Measurements from ENCODE around the gene OR2J1.
"Not testable (repeated sequence)": the region's sequence is repeated elsewhere in the genome, so short reads cannot be mapped to it uniquely, and the experiment has no call there.

Gene OR2J1

DNA sequence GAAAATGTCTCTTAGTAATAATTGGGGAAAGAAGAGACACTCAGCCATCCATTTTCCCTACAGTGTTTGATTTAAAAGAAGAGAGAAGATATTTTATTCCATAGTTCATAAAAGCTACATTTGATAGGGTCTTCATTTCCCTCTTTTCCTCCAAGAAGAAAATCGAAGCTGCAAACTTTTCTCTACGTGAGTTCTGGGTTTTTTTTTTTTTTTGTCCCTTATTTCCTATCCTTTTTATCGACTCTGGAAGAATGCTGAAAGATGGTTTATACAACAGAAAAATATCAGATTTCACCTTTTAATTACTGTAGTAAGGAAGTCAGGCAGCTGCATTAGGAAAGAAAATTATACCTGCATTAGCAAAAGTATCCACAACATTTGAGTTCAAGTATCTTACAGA is at the start of gene OR2J1:
Gene OR2J1, plus strand, starts transcription at position 301 of the 400 bp plus-strand sequence. CDS start 1,453 bp downstream, outside the sequence.
- DNase-seq (ENCODE audit: low spot score), result no peak

DNA sequence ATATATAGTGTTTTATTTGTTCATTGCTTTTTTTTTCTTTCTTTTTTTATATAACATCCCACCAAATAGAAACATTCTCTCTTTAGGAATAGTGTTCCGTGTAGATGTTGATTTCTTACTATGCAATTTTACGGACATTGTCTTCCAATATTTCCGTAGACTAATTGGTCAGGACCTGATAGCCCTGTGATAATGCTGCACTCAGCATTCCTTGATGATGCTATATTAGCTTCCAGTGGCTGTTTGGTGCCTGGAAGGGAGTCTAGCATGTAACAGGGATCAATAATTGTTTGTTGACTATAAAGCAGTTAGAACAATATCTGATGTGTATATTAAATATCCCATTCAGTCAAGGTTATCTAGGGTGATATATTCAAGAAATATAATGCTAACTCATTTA is 47.6 kb upstream of the OR2J1 start:
- DNase-seq (ENCODE audit: low spot score), result no peak

DNA sequence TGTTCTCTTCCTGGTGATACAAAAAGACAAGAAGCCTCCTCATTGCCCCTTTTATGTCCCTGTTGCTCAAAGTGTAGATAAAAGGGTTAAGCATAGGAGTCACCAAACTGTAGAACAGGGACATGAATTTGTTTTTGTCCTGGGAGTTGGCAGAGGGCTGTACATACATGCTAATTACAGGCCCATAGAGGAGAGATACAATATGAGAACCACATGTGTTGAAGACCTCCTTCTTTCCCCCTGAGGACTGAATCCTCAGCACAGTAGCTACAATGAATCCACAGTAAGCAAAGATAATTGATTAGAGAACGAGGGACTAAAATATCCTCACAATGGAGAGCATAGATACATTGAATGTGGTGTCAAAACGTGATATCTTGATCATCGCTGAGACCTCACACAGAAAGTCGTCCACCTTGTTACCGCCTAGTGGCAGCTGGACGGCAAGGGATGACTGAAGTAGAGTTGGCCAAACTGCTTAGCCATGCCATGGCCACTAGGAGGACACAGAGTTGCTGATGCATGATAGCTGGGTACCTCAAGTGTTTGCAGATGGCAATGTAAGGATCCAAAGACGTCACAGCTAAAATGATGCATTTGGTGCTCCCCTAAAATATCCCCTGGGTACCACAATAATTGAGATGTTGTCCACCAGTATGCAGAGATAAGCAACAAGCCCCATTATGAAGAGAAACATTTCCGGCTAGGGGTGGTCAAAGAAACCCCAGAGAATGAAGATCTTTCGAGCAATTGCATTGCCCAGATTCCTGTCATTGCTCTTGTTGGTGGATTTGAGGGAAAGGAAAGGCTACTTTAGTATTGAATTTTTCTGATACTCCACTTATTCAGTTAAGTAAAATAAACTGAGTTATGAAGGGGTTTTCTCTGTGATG is 27.2 kb upstream of the OR2J1 start:
- no peak for DNase-seq (ENCODE audit: low spot score)

DNA sequence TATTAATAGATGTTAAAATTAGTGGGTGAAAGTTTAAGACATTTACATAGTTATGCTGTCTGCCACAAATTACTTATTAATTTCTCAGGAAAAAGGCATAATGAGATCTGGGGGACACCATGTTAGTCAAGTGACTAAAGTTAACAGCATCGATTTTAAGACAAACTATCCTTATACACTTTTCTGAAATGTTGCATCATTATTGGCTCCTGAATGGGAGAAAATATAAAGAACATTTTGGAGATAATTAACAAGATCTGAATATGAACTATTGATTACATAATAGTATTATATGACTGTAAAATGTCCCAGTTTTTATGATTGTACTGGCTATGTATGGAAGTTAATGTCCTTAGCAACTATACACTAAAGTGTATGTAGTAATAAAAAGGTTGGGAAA is 20.1 kb upstream of the OR2J1 start:
- DNase-seq (ENCODE audit: low spot score), result no peak

DNA sequence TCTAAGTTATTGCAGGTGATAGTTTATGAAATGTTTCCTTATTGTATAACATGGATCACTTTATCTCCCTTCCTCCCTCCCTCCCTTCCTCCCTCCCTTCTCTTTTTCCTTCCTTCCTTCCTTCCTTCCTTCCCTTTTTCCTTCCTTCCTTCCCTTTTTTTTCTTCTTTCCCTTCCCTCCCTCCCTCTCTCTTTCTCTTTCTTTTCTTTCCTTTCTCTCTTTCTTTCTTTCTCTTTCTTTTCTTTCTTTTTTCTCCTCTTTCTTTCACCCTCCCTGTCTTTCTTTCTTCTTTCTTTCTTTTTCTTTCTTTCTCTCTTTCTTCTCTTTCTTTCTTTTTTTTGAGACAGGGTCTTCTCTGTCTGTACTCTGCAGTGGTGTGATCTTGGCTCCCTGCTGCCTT is 18.0 kb upstream of the OR2J1 start:
- DNase-seq (ENCODE audit: low spot score), result no peak

DNA sequence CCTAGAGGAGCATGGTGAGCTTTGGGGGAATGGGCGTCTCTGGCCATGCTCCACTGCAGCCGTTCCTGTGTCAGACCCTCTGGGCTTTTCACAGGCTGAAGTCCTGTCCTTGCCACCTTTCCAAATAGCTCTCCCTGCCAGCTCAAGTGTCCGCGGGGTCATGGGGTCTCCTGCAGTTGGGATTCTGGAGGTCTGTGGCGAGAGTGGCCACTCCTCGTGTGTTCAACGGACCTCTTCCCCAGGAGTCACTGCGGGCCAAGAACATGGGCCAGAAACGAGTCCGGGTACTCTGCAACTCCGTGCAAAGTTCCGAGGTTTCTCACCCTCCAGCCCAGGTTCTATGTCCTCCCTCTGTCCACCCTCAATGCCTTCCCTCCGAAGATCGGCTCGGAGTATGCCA is 16.8 kb upstream of the OR2J1 start:
- DNase-seq (ENCODE audit: low spot score), result no peak

DNA sequence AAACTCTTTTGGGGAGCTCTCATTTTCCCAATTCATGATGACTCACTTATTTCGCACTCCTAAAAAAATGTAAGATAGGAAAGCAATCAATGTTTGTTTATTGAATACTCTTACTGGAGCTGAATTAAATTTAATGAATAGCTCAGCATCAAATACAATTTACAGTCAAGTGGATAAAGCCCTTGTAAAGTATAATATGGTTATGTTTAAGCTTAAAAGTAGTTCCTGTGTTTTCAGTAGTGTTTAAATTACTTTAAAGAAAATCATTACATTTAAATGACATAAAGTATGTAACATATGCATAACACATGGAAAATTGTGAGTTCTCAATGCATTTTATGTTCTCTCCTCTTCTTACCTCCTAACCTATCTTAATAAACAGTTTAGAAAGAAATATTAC is 12.1 kb upstream of the OR2J1 start, which contains the start of gene OR2B3:
Gene OR2B3, minus strand, starts transcription at position 101 of the 400 bp plus-strand sequence. Its CDS starts 65 bp downstream, at position 36.
- DNase-seq (ENCODE audit: low spot score), result no peak

DNA sequence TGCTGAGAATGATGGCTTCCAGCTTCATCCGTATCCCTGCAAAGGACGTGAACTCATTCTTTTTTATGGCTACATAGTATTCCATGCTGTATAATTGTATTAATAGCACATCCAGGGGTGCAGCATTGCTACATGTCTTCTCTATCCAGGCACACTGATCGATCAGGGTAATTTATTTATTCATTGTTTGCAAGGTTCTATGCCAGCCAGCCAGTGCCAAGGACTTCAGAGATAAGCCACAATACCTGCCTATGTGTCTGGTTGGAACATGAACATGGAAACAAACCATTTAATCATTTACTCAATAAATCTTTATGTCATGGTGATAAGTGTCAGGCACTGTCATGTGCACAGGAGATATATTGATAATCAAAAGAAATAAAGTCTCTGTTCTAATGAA is 6.3 kb upstream of the OR2J1 start:
- DNase-seq (ENCODE audit: low spot score), result no peak

DNA sequence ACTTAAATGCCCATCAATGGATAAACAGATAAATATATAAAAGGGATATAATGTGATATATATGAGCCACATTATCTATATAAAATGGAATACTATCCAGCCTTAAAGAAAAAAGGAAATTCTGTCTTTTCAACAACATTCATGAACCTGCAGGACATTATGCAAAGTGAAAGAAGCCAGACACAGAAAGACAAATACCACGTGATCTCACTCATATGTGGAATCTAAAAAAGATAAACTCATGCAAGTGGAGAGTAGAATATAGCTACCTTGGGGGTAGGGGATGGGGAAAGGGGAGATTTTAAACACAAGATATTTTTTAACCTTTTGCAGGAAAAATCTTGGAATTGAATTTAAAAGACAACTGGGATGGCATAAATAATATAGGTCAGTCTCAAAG is 1.5 kb upstream of the OR2J1 start:
- no peak for DNase-seq (ENCODE audit: low spot score)

DNA sequence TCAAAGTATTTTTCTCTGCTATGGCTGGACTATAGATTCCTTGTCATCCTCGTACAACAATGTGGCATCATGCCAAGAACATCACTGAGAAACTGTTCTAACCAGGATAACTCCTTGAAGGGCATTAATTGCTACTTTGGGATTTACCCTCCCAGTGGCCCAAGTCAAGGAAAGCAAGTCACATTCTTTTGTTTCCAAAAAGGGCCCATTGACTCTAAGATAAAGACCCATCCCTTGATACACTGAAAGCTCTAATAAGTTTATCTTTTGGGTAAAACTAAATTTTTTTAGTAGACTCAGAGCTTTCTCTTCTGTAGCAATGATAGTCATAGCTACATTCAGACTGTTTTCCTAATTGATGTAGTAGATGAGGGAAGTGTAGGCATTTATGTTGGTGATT is 8.5 kb downstream of the OR2J1 start, which contains the start of gene OR2J3:
Gene OR2J3, plus strand, starts transcription at position 301 of the 400 bp plus-strand sequence. CDS start 3,833 bp downstream, outside the sequence.
- no peak for DNase-seq (ENCODE audit: low spot score)

DNA sequence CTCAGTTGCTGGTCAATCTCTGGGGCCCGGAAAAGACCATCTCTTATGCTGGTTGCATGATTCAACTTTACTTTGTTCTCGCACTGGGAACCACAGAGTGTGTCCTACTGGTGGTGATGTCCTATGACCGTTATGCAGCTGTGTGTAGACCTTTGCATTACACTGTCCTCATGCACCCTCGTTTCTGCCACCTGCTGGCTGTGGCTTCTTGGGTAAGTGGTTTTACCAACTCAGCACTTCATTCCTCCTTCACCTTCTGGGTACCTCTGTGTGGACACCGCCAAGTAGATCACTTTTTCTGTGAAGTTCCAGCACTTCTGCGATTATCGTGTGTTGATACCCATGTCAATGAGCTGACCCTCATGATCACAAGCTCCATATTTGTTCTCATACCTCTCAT is 12.8 kb downstream of the OR2J1 start:
- no peak for DNase-seq (ENCODE audit: low spot score)

DNA sequence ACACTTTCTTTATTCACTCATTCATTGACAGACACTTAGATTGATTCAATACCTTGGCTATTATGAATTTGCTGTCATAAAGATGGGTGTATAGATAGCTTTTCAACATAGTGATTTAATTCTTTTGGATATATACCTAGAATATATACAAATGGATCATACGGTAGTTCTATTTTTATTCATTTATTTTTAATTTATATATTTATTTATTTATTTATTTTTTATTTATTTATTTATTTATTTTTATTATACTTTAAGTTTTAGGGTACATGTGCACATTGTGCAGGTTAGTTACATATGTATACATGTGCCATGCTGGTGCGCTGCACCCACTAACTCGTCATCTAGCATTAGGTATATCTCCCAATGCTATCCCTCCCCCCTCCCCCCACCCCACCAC is 15.7 kb downstream of the OR2J1 start:
- not testable (repeated sequence) for DNase-seq (ENCODE audit: low spot score)

DNA sequence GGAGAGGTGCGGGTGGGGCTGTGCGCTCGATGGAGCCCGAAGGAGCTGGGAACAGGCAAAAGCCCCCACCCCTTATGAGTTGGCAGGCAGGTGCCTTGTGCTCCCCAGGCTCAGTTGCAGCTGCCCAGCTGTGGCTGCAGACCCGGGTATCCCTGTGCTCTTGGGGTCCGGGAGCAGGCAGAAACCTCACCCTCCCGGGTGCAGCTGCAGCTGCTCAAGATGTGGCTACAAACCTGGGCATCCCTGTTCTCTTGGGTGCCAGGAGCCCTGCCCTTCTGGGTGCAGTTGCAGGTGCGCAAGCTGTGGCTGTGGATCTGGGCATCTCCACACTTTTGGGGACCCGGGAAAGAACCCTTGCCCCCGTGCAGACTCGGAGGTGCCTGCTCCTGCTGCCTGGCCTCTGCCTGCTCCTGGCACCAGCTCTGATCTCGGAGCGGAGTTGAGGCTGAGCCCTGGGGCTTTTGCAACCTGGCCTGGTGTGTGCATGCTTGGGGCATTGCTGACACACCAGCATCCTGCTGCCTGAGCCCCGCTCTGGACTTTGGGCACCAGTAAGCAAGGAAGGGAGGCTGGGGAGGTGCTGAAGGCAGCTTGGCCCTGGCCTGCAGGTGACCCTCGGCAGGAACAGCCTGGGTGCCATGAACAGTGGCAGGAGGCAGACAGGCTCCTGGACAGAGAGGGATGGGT is 30.2 kb downstream of the OR2J1 start:
- DNase-seq (ENCODE audit: low spot score), result no peak

DNA sequence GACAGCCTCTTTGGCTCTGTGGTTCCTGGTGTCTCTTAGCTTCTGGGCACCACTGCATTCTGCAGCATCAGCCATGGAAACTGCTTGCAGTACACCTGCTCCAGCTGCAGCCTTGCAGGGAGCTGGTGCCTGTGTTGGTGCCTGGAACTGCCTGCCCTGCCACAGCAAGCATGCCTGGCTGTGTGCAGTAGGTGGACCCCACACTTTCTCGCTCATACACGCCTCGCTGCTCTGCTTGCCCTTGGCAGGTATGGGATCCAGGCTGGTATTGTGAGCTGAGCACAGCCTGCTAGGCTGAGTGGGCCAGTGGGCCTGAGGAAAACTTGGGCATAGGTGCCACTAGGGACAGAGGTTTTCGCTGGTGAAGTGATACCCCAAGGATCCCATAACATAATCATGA is 31.4 kb downstream of the OR2J1 start:
- DNase-seq (ENCODE audit: low spot score), result no peak

DNA sequence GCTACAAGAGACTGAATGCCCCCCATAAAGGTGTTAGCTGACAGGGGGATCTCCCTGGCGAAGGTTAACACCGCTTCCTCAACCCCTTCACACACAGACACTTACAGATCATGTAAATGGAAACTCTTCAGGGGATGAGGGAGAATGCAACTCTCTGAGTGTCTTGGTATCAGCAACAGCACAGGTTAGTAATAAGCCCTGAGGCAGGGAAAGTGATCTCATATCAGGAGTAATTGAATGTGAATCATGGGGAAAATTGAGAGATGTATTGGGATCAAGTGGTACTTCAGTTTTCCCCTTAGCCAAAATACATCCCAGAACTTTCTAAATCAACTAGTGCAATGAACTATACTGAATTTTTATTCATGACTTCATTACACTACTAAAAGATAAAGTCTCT is 32.4 kb downstream of the OR2J1 start:
- DNase-seq (ENCODE audit: low spot score), result no peak

DNA sequence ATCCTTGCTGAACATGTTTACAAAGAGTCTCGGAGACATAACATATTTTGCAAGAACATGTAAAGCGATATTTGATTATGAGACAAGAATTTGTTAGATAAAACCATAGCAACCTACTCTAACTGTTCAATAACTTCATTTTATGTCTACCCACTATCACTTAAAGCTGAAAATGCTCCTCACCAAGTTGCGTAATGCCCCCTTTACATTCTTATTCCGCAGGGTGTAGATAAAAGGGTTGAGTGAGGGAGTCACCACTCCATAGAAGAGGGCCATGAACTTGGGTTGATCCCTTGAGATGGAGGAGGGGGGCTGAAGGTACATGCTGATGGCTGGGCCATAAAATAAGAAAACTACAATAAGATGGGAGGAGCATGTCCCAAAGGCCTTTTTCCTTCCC is 38.4 kb downstream of the OR2J1 start:
- DNase-seq (ENCODE audit: low spot score), result no peak

DNA sequence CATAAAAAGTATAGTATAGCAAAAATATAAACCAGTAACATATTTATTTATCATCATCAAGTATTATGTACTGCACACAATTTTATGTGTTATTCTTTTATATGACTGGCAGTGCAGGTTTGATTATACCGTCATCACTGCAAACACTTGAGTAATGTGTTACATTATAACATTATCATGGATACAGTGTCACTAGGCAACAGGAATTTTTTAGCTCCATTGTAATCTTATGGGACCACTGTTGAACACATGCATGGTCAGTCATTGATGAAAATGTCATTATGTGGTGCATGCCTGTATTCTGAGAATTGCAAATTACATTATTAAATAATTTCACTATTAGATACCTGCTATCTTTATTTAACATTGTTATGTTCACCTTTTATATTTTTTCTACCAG is 42.3 kb downstream of the OR2J1 start:
- no peak for DNase-seq (ENCODE audit: low spot score)

DNA sequence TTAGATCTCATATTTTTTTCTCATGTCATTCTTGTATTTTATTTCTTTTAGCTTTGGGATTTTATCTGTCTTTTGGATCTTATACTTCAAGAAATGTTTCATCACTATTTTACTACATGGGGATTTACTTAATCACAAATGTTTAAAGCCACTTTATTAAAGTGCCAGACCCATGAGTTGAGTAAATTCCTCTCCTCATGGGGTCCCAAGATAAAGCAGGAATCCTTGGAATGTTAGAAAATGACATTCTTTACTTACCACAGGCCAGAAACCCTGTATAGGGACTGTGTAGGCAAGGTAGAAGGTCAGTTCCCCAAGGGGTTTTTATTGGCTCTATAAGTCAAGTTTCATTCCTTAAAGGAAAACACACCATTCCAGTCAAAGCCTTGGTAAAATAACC is 43.0 kb downstream of the OR2J1 start:
- DNase-seq (ENCODE audit: low spot score), result no peak

DNA sequence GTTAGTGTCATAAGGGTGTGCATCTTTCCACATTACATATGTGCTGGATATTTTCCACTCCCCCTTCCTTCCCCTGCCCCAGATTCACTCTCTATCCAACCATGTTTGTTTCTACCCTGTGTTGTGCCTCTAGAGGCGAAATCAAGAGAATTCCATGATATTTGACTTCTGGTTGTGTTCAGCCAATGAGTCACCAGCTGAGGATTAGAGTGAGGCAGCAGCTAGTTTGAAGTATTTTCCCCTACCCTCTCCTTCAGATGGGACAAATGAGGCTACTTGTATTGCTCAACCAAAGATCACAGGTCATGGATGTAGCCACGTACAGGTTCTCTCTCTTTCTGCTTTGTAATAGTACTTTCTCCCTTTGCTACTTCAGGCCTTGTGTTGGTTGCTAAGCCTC is 46.9 kb downstream of the OR2J1 start:
- DNase-seq (ENCODE audit: low spot score), result no peak

DNA sequence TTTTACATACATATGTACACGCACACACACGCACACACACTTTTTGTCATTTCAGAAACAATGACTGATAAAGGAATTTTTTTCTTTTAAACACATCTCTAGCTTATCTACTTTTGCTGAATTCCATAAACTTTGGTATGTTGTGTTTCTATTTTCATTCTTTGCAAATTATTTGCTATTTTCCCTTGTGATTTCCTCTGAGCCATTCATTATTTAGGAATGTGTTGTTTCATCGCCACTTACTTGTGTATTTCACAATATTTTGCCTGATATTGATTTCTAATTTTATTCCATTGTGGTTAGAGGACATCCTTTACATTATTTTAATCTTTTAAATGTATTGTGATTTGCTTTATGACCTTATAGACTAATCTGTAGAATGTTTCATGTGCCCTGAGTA is 47.8 kb downstream of the OR2J1 start:
- no peak for DNase-seq (ENCODE audit: low spot score)

DNA sequence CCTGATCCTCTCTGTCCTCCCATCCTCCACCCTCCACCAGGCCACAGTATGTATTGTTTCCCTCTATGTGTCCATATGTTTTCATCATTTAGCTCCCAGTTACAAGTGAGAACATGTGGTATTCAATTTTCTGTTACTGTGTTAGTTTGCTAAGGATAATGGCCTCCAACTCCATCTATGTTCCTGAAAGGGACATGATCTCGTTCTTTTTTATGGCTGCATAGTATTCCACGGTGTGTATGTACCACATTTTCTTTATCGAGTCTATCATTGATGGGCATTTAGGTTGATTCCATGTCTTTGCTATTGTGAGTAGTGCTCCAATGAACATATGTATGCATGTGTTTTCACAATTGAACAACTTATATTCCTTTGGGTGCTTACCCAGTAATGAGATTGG is 50.2 kb downstream of the OR2J1 start:
- DNase-seq (ENCODE audit: low spot score), result not testable (repeated sequence)
